K562 (cell line): ENCODE data around the gene CEACAM20. TPM values are rescaled to one million over a fixed set of nuclear protein-coding genes. Genes with fewer than 3 reads are reported as not detected.
A peak's percentile ranks its signal among the peaks of the same experiment; 100 is the strongest.

Experiments used
- CUX1 ChIP-seq: fragments of 200-800 bp; sonication (Bioruptor generic); IDR thresholded peaks from 2 replicates; pipeline ENCODE4 v1.6.1; 2016; ENCODE audit warnings: missing genetic modification characterization, missing compliant biosample characterization
- FOS ChIP-seq: IDR thresholded peaks from 3 replicates; pipeline ENCODE4 v1.6.1; 2011; ENCODE audit not compliant: insufficient read length; ENCODE audit errors: extremely low read depth
- NR4A1 ChIP-seq, 2 experiments: fragments of 250-450 bp in 1 of 2; fragments of 450-650 bp in 1 of 2; sonication (Bioruptor Pico) in 1 of 2; IDR thresholded peaks; 2 replicates each; pipeline versions ENCODE4 v1.4.0 to v1.6.1; 2016 to 2020; ENCODE audit warnings: mild to moderate bottlenecking in 2 of 2, missing compliant biosample characterization in 1 of 2, missing genetic modification characterization in 1 of 2, moderate library complexity in 1 of 2
- ZNF224 ChIP-seq: sonication (generic); formaldehyde crosslinking; IDR thresholded peaks from 2 replicates; pipeline ENCODE4 v1.8.0; 2022; ENCODE audit warnings: mild to moderate bottlenecking, missing genetic modification reagents
- ZNF280A ChIP-seq: fragments of 450-650 bp; IDR thresholded peaks from 2 replicates; pipeline ENCODE4 v1.6.1; 2018; ENCODE audit warnings: mild to moderate bottlenecking, low read depth; ENCODE audit not compliant: partially characterized antibody
- polyA plus RNA-seq, 8 experiments: library from polyadenylated mRNA; depleted of rRNA in 4 of 8; stranded (reverse) in 5 of 8; unstranded in 3 of 8; fragments of >200 nt; fragmentation: Nextera tagmentation in 2 of 8; fragmentation: Illumina TruSeq in 1 of 8; extraction: Ambion mirVana in 2 of 8; extraction: Trizol in 1 of 8; gene quantifications; 2 replicates each; pipeline versions ENCODE4 v1.2.1 to v1.2.3, GENCODE V29; 2011 to 2014; ENCODE audit warnings: inconsistent platforms in 1 of 8, missing spikeins in 1 of 8
- total RNA-seq, 7 experiments: library from RNA; depleted of rRNA in 6 of 7; stranded (reverse); fragments of >200 nt in 6 of 7; fragmentation: Illumina TruSeq in 2 of 7; extraction: Trizol in 2 of 7; gene quantifications; 2 replicates each; pipeline versions ENCODE4 v1.2.1 to v1.2.3, GENCODE V29; 2011 to 2021; ENCODE audit warnings: low replicate concordance in 1 of 7
- TF ChIP-seq, protein P1 (sequence below): fragments of 250-450 bp; sonication (Bioruptor Pico); IDR thresholded peaks from 2 replicates; pipeline ENCODE4 v1.4.0; 2020; ENCODE audit warnings: mild to moderate bottlenecking, moderate library complexity, borderline replicate concordance
- TF ChIP-seq, protein P2 (sequence below), 2 experiments: fragments of 450-650 bp; formaldehyde crosslinking in 1 of 2; IDR thresholded peaks; 2 replicates each; pipeline versions ENCODE4 v1.4.0 to v1.6.1; 2014 to 2020; ENCODE audit warnings: mild to moderate bottlenecking in 2 of 2, borderline replicate concordance in 1 of 2, low read depth in 1 of 2

CEACAM20 gene
- total and polyA plus RNA-seq, 9 of the 15 experiments (the other 6 are each of a cell fraction or from before 2014, with no cell fraction given): not detected

DNA sequence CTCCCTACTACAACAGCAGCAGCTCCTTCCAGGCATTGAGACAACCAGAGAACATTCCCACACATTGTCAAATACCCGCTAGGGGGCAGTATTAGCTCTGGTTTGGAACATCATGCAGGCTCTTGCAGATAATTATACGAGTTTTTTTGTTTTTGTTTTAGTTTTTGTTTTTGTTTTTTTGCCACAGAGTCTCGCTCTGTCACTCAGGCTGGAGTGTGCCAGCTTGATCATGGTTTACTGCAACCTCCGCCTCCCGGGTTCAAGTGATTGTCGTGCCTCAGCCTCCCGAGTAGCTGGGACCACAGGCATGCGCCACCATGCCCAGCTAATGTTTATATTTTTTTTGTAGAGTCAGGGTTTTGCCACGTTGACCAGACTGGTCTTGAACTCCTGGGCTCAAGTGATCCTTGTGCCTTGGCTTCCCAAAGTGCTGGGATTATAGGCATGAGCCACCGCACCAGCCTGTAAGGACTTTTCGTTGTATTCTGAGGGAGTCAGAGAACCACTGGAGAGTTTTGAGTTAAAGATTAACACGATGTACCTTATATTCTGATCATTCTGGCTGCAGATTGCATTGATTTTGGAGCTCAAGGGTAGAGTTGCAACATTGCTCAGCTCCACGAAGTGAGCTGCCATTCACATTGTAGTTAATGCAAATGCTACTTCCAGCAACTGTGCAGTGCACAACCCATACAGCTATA, 41.7 kb upstream of the CEACAM20 start (continued):
- no peak for TF ChIP-seq ZNF224
- TF ChIP-seq NR4A1 (CRISPR knock-in tag; IDR thresholded peaks at IDR 0.05): no peak
- TF ChIP-seq NR4A1 (tag; IDR thresholded peaks at IDR 0.05): no peak
- TF ChIP-seq, protein P1, sequence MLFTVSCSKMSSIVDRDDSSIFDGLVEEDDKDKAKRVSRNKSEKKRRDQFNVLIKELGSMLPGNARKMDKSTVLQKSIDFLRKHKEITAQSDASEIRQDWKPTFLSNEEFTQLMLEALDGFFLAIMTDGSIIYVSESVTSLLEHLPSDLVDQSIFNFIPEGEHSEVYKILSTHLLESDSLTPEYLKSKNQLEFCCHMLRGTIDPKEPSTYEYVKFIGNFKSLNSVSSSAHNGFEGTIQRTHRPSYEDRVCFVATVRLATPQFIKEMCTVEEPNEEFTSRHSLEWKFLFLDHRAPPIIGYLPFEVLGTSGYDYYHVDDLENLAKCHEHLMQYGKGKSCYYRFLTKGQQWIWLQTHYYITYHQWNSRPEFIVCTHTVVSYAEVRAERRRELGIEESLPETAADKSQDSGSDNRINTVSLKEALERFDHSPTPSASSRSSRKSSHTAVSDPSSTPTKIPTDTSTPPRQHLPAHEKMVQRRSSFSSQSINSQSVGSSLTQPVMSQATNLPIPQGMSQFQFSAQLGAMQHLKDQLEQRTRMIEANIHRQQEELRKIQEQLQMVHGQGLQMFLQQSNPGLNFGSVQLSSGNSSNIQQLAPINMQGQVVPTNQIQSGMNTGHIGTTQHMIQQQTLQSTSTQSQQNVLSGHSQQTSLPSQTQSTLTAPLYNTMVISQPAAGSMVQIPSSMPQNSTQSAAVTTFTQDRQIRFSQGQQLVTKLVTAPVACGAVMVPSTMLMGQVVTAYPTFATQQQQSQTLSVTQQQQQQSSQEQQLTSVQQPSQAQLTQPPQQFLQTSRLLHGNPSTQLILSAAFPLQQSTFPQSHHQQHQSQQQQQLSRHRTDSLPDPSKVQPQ (CRISPR knock-in tag): no peak
- TF ChIP-seq, protein P2, sequence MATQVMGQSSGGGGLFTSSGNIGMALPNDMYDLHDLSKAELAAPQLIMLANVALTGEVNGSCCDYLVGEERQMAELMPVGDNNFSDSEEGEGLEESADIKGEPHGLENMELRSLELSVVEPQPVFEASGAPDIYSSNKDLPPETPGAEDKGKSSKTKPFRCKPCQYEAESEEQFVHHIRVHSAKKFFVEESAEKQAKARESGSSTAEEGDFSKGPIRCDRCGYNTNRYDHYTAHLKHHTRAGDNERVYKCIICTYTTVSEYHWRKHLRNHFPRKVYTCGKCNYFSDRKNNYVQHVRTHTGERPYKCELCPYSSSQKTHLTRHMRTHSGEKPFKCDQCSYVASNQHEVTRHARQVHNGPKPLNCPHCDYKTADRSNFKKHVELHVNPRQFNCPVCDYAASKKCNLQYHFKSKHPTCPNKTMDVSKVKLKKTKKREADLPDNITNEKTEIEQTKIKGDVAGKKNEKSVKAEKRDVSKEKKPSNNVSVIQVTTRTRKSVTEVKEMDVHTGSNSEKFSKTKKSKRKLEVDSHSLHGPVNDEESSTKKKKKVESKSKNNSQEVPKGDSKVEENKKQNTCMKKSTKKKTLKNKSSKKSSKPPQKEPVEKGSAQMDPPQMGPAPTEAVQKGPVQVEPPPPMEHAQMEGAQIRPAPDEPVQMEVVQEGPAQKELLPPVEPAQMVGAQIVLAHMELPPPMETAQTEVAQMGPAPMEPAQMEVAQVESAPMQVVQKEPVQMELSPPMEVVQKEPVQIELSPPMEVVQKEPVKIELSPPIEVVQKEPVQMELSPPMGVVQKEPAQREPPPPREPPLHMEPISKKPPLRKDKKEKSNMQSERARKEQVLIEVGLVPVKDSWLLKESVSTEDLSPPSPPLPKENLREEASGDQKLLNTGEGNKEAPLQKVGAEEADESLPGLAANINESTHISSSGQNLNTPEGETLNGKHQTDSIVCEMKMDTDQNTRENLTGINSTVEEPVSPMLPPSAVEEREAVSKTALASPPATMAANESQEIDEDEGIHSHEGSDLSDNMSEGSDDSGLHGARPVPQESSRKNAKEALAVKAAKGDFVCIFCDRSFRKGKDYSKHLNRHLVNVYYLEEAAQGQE (IDR thresholded peaks at IDR 0.05; ENCODE audit: borderline replicate concordance): peak; percentile 61; the same call in 1 of the 2 replicates
- TF ChIP-seq, protein P2 (CRISPR knock-in tag; IDR thresholded peaks at IDR 0.05; ENCODE audit: low read depth): no peak
- no peak for TF ChIP-seq ZNF280A
- TF ChIP-seq CUX1 (CRISPR knock-in tag): no peak
- TF ChIP-seq FOS: no peak
